GM21717 (cell line): ENCODE results near the gene PBX1.
"Not testable (repeated sequence)": the region's sequence is repeated elsewhere in the genome, so short reads cannot be mapped to it uniquely, and the experiment has no call there.

Source experiments
- ATAC-seq: cut with Tn5 transposase; IDR thresholded peaks from one replicate; pipeline ENCODE4 v1.9.1; 2021; ENCODE audit warnings: mild to moderate bottlenecking, moderate library complexity; ENCODE audit not compliant: unreplicated experiment

The PBX1 gene

DNA sequence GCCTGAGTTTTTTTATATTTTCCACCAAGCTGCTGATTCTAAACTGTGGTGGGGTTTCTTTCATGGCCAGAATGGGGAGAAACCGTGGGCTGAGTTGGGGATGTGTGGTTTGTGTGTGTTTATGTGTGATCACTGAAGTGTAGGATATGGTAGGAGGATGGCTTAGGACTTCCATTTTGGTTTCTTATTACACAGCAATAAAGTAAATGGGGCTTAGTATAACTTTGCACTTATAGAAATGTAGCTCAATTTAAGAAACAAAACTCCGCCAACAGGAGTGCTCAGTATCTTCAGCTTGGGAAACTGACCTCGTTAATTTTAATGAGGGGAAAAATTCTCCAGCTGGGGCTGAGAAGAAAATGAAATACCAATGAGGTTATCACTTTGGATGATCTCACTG is 77.8 kb downstream of the PBX1 start:
- ATAC-seq: no peak

- ATAC-seq: no peak
These were observed 78.7 kb downstream of the PBX1 start for GRCh38 chr1:164637461-164638375.

GRCh38 chr1:164638492-164639202 is 79.7 kb downstream of the PBX1 start:
- no peak for ATAC-seq

GRCh38 chr1:164640686-164641352 is 81.8 kb downstream of the PBX1 start:
- no peak for ATAC-seq

DNA sequence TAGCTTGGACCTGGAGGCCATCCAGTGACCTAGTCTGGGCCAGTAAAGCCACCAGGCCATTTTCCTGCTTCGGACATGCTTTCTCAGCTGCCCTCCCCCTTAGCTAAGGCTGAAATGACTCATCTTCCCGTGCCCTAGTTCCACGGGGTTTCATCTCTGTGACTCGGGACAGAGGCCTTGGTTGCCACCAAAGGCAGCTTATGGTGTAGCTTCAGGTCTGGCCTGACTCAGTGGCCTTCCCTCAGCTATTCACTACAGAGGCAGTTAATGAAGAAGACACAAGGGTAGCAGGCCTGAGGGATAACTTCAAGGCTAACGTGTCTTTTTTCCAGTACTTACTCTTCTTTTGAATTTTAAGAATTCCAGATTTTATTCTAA is 82.4 kb downstream of the PBX1 start:
- no peak for ATAC-seq

DNA sequence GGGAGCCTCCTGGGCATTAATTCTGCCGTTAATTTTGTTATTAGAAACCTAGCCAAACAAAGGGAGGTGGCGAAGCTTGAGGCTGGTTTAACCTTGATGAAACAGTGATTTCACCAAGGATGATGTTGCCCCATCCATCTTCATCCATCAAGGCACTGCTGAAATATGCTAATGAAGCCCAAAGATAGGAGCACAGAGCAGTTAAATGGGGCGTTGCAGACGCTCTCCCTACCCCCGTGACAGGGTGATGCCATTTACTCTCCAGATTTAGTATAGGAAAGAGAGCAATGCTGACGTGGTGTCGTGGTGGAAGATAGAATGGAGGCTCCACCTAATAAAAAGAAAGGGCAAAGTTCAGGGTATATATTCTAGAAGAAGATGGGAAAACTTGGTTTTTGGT is 84.0 kb downstream of the PBX1 start:
- no peak for ATAC-seq

DNA sequence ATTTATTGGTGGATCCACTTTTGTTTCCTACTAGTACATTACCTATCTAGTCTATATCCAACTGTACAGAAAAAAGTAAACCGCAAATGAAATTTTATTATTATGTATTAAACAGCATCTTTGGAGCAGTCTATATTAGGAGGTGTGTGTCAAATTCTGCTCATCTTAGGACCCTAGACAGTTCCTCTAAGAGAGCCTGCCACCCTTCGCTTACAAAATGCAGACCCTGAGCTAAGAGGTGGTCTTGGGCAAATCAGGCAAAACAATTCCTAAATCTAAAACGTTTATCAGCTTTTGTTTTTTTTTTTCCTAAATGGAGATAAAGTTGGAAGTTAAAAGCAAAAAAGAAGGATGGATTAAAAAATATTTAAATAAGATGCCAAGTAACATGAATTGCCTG is 85.3 kb downstream of the PBX1 start:
- ATAC-seq: no peak

DNA sequence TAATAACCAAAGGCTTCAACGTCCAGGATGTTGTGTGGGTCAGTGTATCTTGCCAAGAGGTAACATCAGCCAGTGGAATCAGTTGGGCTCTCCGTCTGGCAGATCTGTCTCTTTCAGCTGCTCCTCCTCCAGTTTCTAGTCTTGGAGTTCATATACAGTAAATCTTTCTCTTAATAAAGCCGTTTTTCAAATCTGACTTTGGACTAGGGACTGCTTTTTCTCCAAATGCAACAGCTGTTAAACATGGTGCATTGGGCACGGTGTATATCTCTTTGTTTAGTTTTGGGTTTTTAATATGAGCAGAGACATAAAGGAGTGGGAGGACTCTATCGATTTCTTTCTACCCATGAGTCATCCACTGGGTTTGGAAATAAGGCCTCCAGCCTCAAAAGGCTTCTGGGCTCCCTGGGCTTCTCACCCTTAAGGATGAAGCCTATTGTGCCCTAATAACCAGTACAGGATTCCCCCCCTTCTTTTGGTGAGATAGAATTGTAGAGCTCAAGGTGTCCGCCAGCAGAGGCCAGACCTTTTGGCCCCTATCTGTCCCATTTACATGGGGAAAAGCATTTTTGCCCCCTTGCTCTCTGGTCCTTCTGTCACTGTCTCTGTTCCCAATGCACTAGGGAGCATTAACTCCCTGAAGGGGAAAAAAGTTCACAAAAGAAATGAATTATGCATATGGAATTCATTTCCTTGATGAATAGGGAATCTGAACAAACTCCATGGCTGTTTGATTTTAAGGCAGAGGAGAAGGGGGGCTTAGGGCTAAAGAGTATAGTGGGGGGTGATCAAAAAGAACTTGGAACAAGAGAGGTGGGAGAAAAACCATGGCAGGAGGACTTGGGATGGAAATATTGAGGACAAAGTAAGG is 86.0 kb downstream of the PBX1 start:
- no peak for ATAC-seq

DNA sequence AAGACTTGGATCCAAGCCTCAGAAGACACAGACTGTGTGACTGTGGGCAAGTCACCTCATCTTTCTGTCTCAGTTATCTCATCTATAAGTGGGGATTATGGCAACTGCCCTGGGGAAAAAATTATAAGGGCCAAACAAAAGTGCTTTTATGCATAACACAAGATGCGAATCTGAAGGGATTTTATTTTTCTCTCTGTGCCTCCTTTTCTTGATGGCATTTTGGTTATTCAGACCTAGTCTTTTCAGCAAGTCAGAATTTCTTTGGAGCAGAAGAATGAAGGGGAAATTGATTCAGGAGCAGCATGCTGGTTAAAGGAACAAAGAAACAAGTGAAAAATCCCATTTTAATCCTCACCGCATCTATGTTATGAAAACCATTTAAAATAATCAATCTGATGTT is 86.9 kb downstream of the PBX1 start:
- ATAC-seq: no peak

DNA sequence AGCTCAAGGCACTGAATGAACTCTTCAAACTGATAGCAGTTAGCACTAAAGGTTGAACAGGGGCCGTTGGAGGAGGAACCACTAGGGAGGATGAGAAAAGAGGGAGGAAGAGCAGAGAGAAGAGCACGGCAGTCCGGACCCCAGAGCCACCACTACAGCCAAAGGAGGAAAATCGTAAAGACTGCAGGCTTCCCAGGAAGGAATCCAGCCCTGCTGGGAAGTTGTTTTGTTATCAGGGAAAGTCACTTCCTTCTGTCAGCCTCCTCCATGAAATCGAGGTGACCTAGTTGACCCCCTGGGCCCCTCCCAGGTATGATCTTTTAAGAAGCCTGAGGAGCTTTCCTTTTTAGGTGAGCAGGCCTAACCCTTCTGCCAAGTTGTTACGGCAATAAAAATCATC is 88.2 kb downstream of the PBX1 start:
- ATAC-seq: no peak

DNA sequence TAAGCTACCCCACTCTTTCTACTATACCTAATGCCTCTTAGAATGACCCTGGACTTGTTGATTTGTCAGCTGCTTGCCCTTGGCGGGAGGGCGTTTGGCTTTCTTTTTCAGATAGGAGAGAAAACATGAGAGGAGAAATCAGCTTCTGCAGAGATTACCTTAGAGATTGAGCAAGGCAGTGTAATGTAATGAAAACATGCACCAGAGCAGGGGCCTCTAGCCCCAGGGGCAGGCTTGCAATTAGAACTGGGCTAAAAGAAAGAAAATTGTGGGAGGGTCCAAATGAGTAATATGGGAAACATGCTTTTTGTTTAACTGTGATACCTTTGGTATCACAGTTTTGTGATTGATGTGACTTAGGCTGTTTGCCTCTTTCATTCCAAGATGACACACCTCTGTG is 89.7 kb downstream of the PBX1 start:
- ATAC-seq: no peak

DNA sequence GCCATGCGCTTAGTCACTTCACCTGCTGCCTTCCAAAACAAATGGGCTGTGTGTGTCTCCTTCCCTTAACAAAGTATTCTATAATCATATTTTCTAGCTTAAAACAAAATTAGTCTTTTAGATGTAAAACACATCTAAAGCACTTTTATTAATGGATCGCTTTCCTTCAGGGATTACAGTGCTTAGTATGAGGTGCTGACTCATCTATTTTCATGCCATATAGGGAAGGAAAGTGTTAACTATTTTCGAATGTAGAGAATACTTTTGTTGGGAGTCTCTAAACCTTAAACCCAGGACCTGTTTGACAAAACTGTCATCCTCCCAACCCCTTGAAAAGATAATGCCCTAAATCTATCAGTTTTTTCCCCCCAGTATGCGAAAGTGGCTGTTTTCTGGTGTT is 90.2 kb downstream of the PBX1 start:
- no peak for ATAC-seq

DNA sequence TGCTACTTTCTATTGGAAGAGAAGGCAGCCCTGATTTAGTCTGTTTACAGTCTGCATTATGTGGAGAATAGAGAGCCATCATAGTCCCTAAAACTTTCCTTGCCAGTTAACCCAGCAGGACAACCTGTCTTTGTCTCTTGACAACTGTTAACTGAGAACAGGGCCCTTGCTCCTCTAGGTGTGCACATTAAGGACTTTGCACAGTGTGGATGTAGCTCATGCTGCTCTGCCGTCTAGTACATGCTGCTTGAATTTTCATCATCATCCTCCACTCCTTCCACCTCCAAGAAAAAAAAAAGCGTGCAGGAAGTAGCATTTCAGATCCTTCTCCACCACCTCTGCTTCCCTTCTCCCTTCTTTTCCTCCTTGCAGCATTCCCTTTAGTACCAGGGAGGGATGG is 91.5 kb downstream of the PBX1 start:
- ATAC-seq: no peak

DNA sequence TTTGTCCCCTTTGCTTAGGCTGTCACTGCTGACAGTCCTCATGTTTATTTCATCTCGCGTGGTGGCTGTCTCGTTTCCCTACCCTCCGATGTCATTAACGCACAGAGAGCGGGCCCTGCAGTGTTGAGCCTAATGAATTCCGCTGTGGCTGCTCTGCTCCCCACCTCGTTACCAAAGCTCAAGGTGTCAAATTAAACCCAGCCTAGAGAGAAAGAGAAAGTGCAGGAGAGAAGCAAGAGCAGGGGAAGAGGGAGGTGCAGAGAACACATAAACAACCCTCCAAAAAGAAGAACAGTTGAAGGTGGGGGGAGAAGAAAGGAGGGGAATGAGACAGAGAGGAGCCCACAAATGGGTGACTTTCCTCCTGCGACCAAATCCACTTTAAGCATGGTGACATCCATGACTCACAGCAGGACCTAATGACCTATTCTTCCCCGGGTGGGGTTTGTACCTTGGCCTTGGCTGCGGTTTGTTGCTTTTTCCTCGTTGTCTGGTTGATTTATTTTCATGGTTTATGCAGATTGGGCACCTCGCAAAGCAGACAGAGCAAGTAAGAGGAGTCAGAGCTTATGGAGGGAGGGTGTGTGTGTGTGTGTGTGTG is 92.5 kb downstream of the PBX1 start:
- ATAC-seq: no peak

- ATAC-seq: not testable (repeated sequence)
These were observed 94.0 kb downstream of the PBX1 start for GRCh38 chr1:164652969-164653368.

DNA sequence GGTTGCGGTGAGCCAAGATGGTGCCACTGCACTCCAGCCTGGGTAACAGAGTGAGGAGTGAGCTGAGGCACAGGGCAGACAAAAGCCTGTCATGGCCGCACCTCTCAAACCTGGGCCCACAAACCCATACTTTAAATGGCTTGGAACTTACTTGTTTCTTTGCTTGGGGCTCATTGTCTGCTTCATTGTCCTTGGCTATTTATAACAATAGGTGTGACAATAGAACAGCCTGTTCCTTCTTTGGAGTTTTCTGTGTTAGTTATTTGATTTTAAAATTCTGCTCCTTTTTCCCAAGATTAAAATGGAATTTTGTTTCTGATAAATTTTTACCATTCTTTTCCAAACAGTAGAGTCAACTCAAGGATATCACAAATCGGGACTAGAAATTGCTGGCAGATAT is 94.7 kb downstream of the PBX1 start:
- no peak for ATAC-seq

GRCh38 chr1:164654200-164654599 is 95.2 kb downstream of the PBX1 start:
- ATAC-seq: no peak

DNA sequence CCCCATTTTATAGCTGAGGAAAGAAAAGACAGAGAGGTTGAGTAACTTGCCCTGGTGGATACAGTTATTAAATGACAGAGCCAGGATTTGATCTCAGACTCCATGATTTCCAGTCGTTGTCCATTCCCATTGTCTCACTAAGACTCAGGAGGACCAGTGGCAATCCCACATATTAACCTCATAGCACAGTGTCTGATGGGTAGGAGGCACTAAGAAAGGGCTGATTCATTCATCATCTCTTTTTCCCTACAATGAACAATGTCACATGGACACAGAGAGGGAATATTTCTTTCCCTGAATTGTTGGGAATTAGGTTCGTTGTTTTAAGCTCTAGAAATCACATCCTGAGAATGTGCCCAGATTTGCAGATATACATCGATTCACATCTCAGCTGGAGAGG is 99.9 kb downstream of the PBX1 start:
- no peak for ATAC-seq

GRCh38 chr1:164659621-164660411 is 100.8 kb downstream of the PBX1 start:
- no peak for ATAC-seq

DNA sequence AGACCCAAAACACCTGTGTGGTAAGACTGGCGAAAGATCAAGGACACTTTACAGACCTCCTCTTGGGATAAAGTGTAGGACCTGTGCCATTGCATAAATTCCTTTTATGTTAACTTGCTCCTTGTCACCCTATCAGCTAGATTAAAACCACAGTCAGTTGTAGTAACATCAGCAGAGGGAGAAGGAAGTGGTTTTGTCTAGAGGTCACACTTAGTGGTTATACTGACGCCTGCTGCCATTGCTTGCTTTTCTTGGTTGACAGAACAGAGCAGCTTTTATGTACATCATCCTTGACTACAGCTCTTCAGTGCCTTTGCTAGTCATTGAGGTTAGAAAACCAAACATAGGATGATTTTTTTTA is 101.4 kb downstream of the PBX1 start:
- ATAC-seq: no peak
